Medulla oblongata (tissue), 1 donor: ENCODE measurements around the gene SLFN12.
"Not testable (repeated sequence)": the region's sequence is repeated elsewhere in the genome, so short reads cannot be mapped to it uniquely, and the experiment has no call there.

Experiments
- DNase-seq: peaks from one replicate; pipeline ENCODE4 v3.0.0-alpha.2; 2015; ENCODE audit errors: extremely low spot score

SLFN12 gene

GRCh38 chr17:35414247-35414646, 18.1 kb downstream of the SLFN12 start:
- DNase-seq, result no peak

GRCh38 chr17:35407531-35407930, 24.8 kb downstream of the SLFN12 start:
- no peak for DNase-seq

- DNase-seq, result no peak
Observed at GRCh38 chr17:35406568-35406967, 25.7 kb downstream of the SLFN12 start.

- DNase-seq, result no peak
Observed at GRCh38 chr17:35404360-35404759, 27.9 kb downstream of the SLFN12 start.

- not testable (repeated sequence) for DNase-seq
Observed at GRCh38 chr17:35393783-35394182, 38.5 kb downstream of the SLFN12 start.

- no peak for DNase-seq
Observed at GRCh38 chr17:35390663-35391062, 41.6 kb downstream of the SLFN12 start.

GRCh38 chr17:35390156-35390555, 42.1 kb downstream of the SLFN12 start:
- DNase-seq, result no peak

- DNase-seq, result no peak
Observed at GRCh38 chr17:35387496-35387895, 44.8 kb downstream of the SLFN12 start.

GRCh38 chr17:35377706-35378105, 54.6 kb downstream of the SLFN12 start:
- no peak for DNase-seq

- DNase-seq, result no peak
Observed at GRCh38 chr17:35377068-35377467, 55.2 kb downstream of the SLFN12 start.

- DNase-seq, result peak; percentile 57
Observed at GRCh38 chr17:35376245-35376644, 56.1 kb downstream of the SLFN12 start.

- DNase-seq, result no peak
Observed at GRCh38 chr17:35374766-35375344, 57.4 kb downstream of the SLFN12 start.

GRCh38 chr17:35373984-35374765, 58.1 kb downstream of the SLFN12 start:
- DNase-seq, result peak; percentile 41

GRCh38 chr17:35373534-35373983, 58.7 kb downstream of the SLFN12 start, which contains the start of gene SLFN11:
SLFN11 (minus strand) TSS chr17:35373621; CDS start chr17:35363807, 9,814 bp downstream.
- peak; percentile 85 for DNase-seq

GRCh38 chr17:35372846-35373533, 59.3 kb downstream of the SLFN12 start:
- DNase-seq, result no peak

- no peak for DNase-seq
Observed at GRCh38 chr17:35371934-35372333, 60.4 kb downstream of the SLFN12 start.

- DNase-seq, result peak; percentile 91
Observed at GRCh38 chr17:35368081-35368830, 64.0 kb downstream of the SLFN12 start.

GRCh38 chr17:35361027-35361426, 71.3 kb downstream of the SLFN12 start:
- no peak for DNase-seq
